Right atrium auricular region (tissue), 2 donors: ENCODE data around the gene TMEM174. TPM values are rescaled to one million over a fixed set of nuclear protein-coding genes. Genes with fewer than 3 reads are reported as not detected.

Experiments used
- DNase-seq: peaks from one replicate; pipeline ENCODE4 v3.0.0-alpha.2; 2019; ENCODE audit warnings: low spot score
- H3K27ac ChIP-seq, 2 donors: fragments of 200-600 bp; sonication (generic); 1 replicate in 1 of 2; 2 replicates in 1 of 2; pipeline ENCODE4 v1.5.1; 2016 to 2019
- H3K27me3 ChIP-seq, 2 donors: fragments of 200-600 bp; sonication (generic); one replicate each; pipeline versions ENCODE4 v1.5.1 to v1.6.0; 2017 to 2019
- H3K36me3 ChIP-seq: fragments of 200-600 bp; sonication (generic); one replicate; pipeline ENCODE4 v1.5.1; 2016
- H3K4me1 ChIP-seq, 2 donors: fragments of 200-600 bp; sonication (generic); one replicate each; pipeline versions ENCODE4 v1.5.1 to v1.6.0; 2017 to 2019
- H3K4me3 ChIP-seq, 2 donors: fragments of 200-600 bp; sonication (generic); 1 replicate in 1 of 2; 2 replicates in 1 of 2; pipeline ENCODE4 v1.5.1; 2017 to 2019; ENCODE audit warnings: mild to moderate bottlenecking in 1 of 2, moderate library complexity in 1 of 2
- H3K9me3 ChIP-seq, 2 donors: fragments of 200-600 bp; sonication (generic); one replicate each; pipeline ENCODE4 v1.5.1; 2019
- CTCF ChIP-seq, 2 donors: fragments of 200-600 bp; sonication (generic); IDR thresholded peaks; one replicate each; pipeline ENCODE4 v1.5.1; 2019; ENCODE audit warnings: antibody characterized with exemption in 2 of 2
- total RNA-seq, 2 donors: library from RNA; depleted of rRNA; stranded (reverse); fragments of >200 nt; gene quantifications; one replicate each; pipeline ENCODE4 v1.1.0, GENCODE V29; 2016

The TMEM174 gene
- total RNA-seq, 2 donors from 2014 or later: not detected

DNA sequence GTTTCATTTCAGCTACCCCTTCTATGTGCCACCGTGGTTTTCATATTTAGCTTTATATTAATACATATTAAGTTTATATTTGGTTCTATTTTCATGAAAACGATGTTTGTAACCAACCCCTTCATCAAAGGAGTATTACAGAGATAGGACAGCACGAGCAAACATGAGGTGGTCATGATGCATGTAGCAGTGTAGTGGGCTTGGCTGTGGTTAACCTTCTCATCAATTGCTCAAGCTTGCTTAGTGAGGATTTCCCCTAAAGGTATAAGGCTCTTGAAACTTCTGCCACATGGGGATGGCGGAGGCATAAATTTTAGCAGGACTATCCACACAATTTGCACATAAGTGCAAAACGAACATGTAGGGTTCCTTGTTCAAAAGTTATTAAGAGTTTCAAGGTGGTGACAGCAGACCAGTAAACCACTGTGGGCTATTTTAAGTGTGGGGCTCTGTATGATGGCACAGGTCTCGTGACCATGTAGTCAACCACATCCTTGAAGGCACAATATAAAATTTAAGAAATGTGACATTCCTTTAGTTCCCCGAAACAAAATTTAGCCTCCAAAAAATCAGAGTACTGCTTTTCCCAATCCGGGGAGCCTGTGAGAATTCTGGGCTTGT, 24.8 kb downstream of the TMEM174 start:
- Histone ChIP-seq H3K27ac (no peak overlapping the region), H3K9me3 (no peaks in the 10 kb centered on the region), H3K4me1 (peaks cover 0 to 7% of the 10 kb centered on the region in 2 donors), H3K36me3 (no peaks in the 10 kb centered on the region), H3K4me3 (no peak overlapping the region), H3K27me3 (no peaks in the 10 kb centered on the region)
- no peak for DNase-seq
- no peak for TF ChIP-seq CTCF (IDR thresholded peaks at IDR 0.05)

GRCh38 chr5:73198833-73199592, 26.0 kb downstream of the TMEM174 start:
- Histone ChIP-seq H3K4me3 (no peak overlapping the region), H3K4me1 (peaks cover 0 to 7% of the 10 kb centered on the region in 2 donors), H3K27me3 (no peaks in the 10 kb centered on the region), H3K9me3 (no peaks in the 10 kb centered on the region), H3K36me3 (no peaks in the 10 kb centered on the region), H3K27ac (no peak overlapping the region)
- no peak for TF ChIP-seq CTCF (IDR thresholded peaks at IDR 0.05)
- no peak for DNase-seq

DNA sequence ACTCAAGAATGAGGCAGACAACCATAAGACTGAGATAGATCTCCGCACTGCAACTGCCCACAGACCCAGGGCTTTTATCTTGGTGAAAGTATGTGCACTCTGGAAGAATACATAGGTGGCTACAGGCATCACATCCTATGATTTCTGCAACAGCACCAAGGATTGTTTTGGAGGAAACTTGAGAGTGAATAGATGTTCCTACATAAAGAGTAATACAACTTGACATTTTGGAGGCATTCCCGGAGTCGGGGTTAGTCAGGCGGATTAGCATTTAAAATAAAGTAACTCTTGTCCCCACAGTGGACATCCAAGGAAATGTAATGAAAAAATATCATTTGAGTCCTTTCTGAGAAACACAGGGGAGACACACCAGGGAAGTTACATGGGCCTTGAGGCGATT, 26.7 kb downstream of the TMEM174 start:
- H3K9me3 ChIP-seq: no peaks in the 10 kb centered on the region
- no peak for DNase-seq

GRCh38 chr5:73201547-73202513, 28.8 kb downstream of the TMEM174 start:
- peak; percentile 57 to 77 for TF ChIP-seq CTCF (IDR thresholded peaks at IDR 0.05)
- Histone ChIP-seq H3K9me3 (no peaks in the 10 kb centered on the region), H3K36me3 (no peaks in the 10 kb centered on the region), H3K4me1 (peaks cover 0 to 7% of the 10 kb centered on the region in 2 donors), H3K27me3 (no peaks in the 10 kb centered on the region), H3K4me3 (no peak overlapping the region), H3K27ac (no peak overlapping the region)
- peak; percentile 61 for DNase-seq

More for the DNA sequence above, 26.7 kb downstream of the TMEM174 start:
- TF ChIP-seq CTCF (IDR thresholded peaks at IDR 0.05): no peak
- H3K4me1 ChIP-seq: peaks cover 0 to 7% of the 10 kb centered on the region in 2 donors
- no peak overlapping the region for H3K27ac ChIP-seq
- H3K27me3 ChIP-seq: no peaks in the 10 kb centered on the region
- no peaks in the 10 kb centered on the region for H3K36me3 ChIP-seq
- H3K4me3 ChIP-seq: no peak overlapping the region

GRCh38 chr5:73204332-73204731, 31.3 kb downstream of the TMEM174 start:
- no peaks in the 10 kb centered on the region for H3K27me3 ChIP-seq

More at GRCh38 chr5:73204332-73204731, 31.3 kb downstream of the TMEM174 start:
- Histone ChIP-seq H3K27ac (no peak overlapping the region), H3K4me1 (peaks cover 0 to 7% of the 10 kb centered on the region in 2 donors), H3K4me3 (no peak overlapping the region), H3K9me3 (peaks cover 0 to 7% of the 10 kb centered on the region in 2 donors), H3K36me3 (no peaks in the 10 kb centered on the region)
- no peak for TF ChIP-seq CTCF (IDR thresholded peaks at IDR 0.05)
- DNase-seq: no peak
